ENCODE data around the gene MAB21L2.

DNA sequence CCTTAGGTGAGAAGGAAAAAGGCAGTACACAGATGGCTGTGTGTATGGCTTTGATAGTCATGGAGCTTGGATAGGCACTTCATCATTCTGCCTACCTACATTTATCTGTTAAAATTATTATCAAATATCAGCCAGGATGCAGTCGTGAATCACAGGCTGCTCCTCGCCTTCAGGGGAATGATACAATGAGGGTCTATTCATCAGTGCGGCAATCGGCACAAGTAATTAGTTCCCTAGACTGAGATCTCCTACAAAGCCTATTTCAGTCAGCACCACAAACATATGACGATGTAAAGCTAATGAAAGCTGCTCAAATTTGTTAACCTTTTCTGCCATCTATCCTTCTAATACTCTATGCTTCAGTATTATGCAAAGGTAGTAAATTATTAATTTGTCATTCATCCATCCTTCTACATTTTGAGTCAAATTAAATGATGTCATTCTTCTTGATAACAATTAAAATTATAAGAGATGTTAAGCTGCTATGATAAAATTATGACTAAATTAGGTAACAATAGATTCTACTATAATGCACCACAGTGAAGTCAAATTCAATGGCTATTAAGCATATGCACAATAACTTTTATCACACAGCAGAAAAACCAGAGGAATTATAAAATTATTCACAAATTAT is 19.0 kb downstream of the MAB21L2 start:
- TF ChIP-seq, protein P1, sequence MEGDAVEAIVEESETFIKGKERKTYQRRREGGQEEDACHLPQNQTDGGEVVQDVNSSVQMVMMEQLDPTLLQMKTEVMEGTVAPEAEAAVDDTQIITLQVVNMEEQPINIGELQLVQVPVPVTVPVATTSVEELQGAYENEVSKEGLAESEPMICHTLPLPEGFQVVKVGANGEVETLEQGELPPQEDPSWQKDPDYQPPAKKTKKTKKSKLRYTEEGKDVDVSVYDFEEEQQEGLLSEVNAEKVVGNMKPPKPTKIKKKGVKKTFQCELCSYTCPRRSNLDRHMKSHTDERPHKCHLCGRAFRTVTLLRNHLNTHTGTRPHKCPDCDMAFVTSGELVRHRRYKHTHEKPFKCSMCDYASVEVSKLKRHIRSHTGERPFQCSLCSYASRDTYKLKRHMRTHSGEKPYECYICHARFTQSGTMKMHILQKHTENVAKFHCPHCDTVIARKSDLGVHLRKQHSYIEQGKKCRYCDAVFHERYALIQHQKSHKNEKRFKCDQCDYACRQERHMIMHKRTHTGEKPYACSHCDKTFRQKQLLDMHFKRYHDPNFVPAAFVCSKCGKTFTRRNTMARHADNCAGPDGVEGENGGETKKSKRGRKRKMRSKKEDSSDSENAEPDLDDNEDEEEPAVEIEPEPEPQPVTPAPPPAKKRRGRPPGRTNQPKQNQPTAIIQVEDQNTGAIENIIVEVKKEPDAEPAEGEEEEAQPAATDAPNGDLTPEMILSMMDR (IDR thresholded peaks at IDR 0.05 in 8 of 11, conservative IDR thresholded peaks at IDR 0.05 in 3 of 11) = no peak
- no peak for TF ChIP-seq POLR2A (IDR thresholded peaks at IDR 0.05)

Data from spleen (tissue), 7 donors.